BJ (cell line): ENCODE data around the gene TRIM36. TPM values are rescaled to one million over a fixed set of nuclear protein-coding genes. Genes with fewer than 3 reads are reported as not detected.

Experiments used
- CTCF ChIA-PET: fragments of 350-600 bp; formaldehyde crosslinking; extraction: SDS; loops from one replicate; lab custom pipeline; 2021; ENCODE audit warnings: antibody characterized with exemption, inconsistent platforms; lab: Yijun Ruan, JAX
- POLR2A ChIA-PET: fragments of 300-600 bp; sonication (Branson Sonifier 250); formaldehyde crosslinking; extraction: SDS; loops from one replicate; lab custom pipeline; 2021; ENCODE audit warnings: antibody characterized with exemption; lab: Charles Lee
- DNase-seq: peaks from one replicate; pipeline ENCODE4 v3.0.0-alpha.2; 2011; ENCODE audit warnings: low read depth
- H3K27me3 ChIP-seq: 2 replicates; pipeline ENCODE4 v1.6.0; 2011; ENCODE audit warnings: low read length; ENCODE audit not compliant: control insufficient read depth, insufficient read depth
- H3K36me3 ChIP-seq: 2 replicates; pipeline ENCODE4 v1.5.1; 2011; ENCODE audit warnings: low read length; ENCODE audit not compliant: control insufficient read depth, insufficient read depth
- H3K4me3 ChIP-seq: 2 replicates; pipeline ENCODE4 v1.5.1; 2011; ENCODE audit warnings: low read depth, mild to moderate bottlenecking, control low read depth, low read length
- polyA plus RNA-seq: library from polyadenylated mRNA; depleted of rRNA; stranded (reverse); fragments of >200 nt; gene quantifications from 2 replicates; pipeline ENCODE4 v1.2.3, GENCODE V29; 2011
- TF ChIP-seq, protein P1 (sequence below): IDR thresholded peaks from 2 replicates; pipeline ENCODE4 v1.5.1; 2011; ENCODE audit warnings: low read depth, mild to moderate bottlenecking, control low read depth, inconsistent platforms, low read length, moderate library complexity; ENCODE audit not compliant: insufficient read depth

The TRIM36 gene
- polyA plus RNA-seq, 1 experiment, result 0.15 TPM

DNA sequence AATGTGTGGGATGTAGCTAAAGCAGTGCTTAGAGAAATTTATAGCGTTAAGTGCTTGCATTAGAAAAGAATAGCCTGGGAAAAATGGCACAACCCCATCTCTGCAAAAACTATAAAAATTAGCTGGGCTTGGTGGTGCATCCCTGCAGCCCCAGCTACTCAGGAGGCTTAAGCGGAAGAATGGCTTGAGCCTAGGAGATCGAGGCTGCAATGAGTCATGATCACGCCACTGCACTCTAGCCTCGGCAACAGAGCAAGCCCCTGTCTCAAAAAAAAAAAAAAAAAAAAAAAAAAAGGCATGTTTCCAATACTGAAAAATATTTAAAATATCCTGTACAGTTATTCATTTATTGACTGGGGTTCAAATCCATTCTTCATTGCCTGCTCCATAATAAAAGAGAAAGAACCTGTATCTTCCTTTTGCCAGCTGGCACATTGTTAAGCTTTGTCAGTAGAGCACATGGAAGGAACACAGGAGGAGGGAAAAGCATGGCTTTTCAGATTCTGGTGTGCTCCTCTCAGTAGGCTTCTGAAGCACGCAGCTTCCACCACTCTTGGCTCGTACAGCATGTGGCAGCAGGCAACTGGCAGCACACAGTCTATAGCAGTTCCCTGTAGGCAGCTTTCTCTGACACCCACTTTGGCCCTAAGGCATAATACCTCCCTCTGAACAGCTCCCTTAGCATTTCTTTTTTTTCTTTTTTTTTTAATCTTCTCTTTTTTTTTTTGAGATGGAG is 73.5 kb downstream of the TRIM36 start:
- H3K4me3 ChIP-seq, result no peak overlapping the region
- no peak for DNase-seq
- POLR2A ChIA-PET, result no interaction called here
- H3K36me3 ChIP-seq, result no peaks in the 10 kb centered on the region
- CTCF ChIA-PET, result interaction anchor here (0.8 to 2.5 kb wide), 5 partner anchors 10 to 151 kb away, joined by 3 to 12 read pairs (median 3); no protein-coding TSS in a partner anchor
- TF ChIP-seq, protein P1, sequence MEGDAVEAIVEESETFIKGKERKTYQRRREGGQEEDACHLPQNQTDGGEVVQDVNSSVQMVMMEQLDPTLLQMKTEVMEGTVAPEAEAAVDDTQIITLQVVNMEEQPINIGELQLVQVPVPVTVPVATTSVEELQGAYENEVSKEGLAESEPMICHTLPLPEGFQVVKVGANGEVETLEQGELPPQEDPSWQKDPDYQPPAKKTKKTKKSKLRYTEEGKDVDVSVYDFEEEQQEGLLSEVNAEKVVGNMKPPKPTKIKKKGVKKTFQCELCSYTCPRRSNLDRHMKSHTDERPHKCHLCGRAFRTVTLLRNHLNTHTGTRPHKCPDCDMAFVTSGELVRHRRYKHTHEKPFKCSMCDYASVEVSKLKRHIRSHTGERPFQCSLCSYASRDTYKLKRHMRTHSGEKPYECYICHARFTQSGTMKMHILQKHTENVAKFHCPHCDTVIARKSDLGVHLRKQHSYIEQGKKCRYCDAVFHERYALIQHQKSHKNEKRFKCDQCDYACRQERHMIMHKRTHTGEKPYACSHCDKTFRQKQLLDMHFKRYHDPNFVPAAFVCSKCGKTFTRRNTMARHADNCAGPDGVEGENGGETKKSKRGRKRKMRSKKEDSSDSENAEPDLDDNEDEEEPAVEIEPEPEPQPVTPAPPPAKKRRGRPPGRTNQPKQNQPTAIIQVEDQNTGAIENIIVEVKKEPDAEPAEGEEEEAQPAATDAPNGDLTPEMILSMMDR, result no peak
- H3K27me3 ChIP-seq, result peaks cover 2% of the 10 kb centered on the region; the same call in 1 of the 2 replicates

DNA sequence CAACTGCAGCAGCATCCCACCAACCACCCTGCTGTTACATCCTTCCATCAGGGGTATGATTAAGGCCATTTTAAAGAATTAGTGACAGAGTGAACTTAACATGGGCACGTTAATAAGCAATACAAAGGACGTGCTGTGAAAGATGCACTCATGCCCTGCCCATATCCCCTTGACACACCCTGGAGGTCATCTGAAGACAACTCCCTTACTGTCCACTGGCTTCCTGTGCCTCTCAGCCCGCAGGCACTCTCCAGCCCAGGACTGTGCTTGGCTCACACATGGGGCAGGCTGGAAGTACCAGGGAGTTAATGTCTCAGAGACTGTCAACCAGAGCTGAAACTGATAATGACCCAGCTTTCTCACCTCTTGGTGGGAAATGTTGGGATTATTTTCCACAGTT is 81.8 kb downstream of the TRIM36 start:
- H3K27me3 ChIP-seq, result no peaks in the 10 kb centered on the region
- H3K36me3 ChIP-seq, result no peaks in the 10 kb centered on the region
- TF ChIP-seq, protein P1, result no peak
- CTCF ChIA-PET, result no interaction called here
- no peak for DNase-seq
- POLR2A ChIA-PET, result no interaction called here
- H3K4me3 ChIP-seq, result no peak overlapping the region

GRCh38 chr5:115086473-115086872 is 83.2 kb downstream of the TRIM36 start:
- Histone ChIP-seq H3K27me3 (no peaks in the 10 kb centered on the region), H3K36me3 (no peaks in the 10 kb centered on the region), H3K4me3 (no peak overlapping the region)
- TF ChIP-seq, protein P1, result no peak
- no peak for DNase-seq
- POLR2A ChIA-PET, result no interaction called here
- CTCF ChIA-PET, result no interaction called here

DNA sequence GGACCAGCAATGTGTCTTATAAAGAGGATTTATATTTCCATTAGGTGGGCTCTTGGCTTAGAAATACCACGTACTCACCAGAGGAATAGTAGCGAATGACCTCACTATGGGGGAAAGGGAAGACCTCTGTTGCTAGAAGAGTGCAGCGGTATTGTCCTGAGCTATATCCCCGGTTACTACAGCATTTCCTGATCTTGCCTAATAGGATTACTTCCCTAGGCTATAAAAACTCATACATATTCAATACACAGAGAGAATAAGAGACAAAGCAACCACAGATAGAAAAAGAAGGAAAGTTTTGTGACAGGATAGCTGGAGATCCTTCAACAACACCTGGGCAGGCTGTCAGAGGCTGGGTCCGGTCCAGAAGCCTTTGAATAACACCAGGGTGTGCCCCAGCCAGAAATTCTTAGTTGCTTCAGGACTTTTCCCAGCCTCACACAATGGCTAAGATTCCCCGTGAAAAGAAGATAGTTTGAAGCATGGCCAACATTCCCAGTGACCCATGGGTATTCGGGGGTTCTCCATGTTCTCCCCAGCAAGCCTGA is 85.4 kb downstream of the TRIM36 start:
- H3K4me3 ChIP-seq, result no peak overlapping the region
- H3K36me3 ChIP-seq, result no peaks in the 10 kb centered on the region
- TF ChIP-seq, protein P1, result no peak
- DNase-seq, result no peak
- POLR2A ChIA-PET, result no interaction called here
- CTCF ChIA-PET, result interaction anchor here (1.2 to 1.4 kb wide), 2 partner anchors 12 to 14 kb away, joined by 3 to 5 read pairs; no protein-coding TSS in a partner anchor
- no peaks in the 10 kb centered on the region for H3K27me3 ChIP-seq

GRCh38 chr5:115079924-115080623 is 89.6 kb downstream of the TRIM36 start:
- Histone ChIP-seq H3K4me3 (no peak overlapping the region), H3K36me3 (no peaks in the 10 kb centered on the region), H3K27me3 (no peaks in the 10 kb centered on the region)
- TF ChIP-seq, protein P1, result no peak
- DNase-seq, result no peak
- ChIA-PET POLR2A (no interaction called here), CTCF (interaction anchor here (1.0 kb wide), 1 partner anchor 11 kb away, joined by 4 read pairs; no protein-coding TSS in a partner anchor)
